ENCODE results near the gene EXT2. TPM values are rescaled to one million over a fixed set of nuclear protein-coding genes. Genes with fewer than 3 reads are reported as not detected.

EXT2 gene
- total RNA-seq, 1 donor from 2014 or later = 75.0 TPM

DNA sequence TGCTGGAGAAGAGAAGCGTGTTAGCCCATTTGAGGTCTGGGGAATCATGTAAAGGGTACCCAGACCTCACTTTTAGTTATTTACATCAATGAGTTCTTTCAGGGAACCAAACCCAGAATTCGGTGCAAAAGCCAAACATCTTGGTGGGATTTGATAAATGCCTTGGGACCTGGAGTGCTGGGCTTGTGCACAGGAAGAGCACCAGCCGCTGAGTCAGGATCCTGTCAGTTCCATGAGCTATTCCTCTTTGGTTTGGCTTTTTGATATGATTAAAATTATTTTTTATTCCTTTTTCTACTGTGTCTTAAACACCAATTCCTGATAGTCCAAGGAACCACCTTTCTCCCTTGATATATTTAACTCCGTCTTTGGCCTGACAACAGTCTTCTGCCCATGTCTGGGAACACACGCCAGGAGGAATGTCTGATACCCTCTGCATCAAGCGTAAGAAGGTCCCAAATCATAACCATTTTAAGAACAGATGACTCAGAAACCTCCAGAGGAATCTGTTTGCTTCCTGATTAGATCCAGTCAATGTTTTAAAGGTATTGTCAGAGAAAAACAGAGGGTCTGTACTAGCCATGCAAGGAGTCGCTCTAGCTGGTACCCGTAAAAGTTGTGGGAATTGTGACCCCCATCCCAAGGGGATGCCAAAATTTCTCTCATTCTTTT is 149.3 kb downstream of the EXT2 start:
- no peak overlapping the region for H3K4me3 Mint-ChIP-seq
- H3K27me3 Mint-ChIP-seq (ENCODE audit: low read depth) = no peaks in the 10 kb centered on the region
- no peak for DNase-seq (ENCODE audit: low spot score in 2 of 2, unreplicated experiment in 2 of 2)
- H3K36me3 Mint-ChIP-seq = peaks cover 26% of the 10 kb centered on the region
- H3K4me1 Mint-ChIP-seq = peaks cover 55% of the 10 kb centered on the region
- H3K27ac Mint-ChIP-seq = peak overlapping the region; percentile 93
- no peaks in the 10 kb centered on the region for H3K9me3 Mint-ChIP-seq
- no peak for TF ChIP-seq CTCF (IDR thresholded peaks at IDR 0.05; ENCODE audit: unreplicated experiment)

- H3K9me3 Mint-ChIP-seq = peaks cover 9% of the 10 kb centered on the region
- no peak for DNase-seq (ENCODE audit: low spot score in 2 of 2, unreplicated experiment in 2 of 2)
- peaks cover 55% of the 10 kb centered on the region for H3K4me1 Mint-ChIP-seq
- H3K4me3 Mint-ChIP-seq = no peak overlapping the region
- peak overlapping the region; percentile 82 for H3K27ac Mint-ChIP-seq
- H3K36me3 Mint-ChIP-seq = peaks cover 36% of the 10 kb centered on the region
- H3K27me3 Mint-ChIP-seq (ENCODE audit: low read depth) = no peaks in the 10 kb centered on the region
- TF ChIP-seq CTCF (IDR thresholded peaks at IDR 0.05; ENCODE audit: unreplicated experiment) = no peak
Measured at GRCh38 chr11:44246726-44247125, 151.2 kb downstream of the EXT2 start.

DNA sequence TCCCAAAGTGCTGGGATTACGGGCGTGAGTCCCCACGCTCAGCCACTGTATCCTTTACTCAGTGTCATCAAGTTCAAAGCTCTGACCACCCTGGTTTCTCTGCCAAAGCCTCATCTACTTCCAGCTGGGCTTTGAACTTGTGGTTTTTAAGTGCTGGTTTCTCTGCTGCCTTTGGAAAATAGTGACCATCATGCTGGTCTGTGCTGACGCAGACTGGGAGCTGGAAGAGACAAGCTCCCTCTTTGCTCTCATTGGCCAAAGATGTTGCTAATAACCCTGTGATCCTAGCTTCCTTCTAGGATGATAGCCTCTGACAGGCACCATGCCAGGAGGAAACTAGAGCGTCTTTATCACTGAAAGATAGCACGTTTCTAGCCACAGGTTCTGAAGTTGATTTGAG is 152.0 kb downstream of the EXT2 start:
- Mint-ChIP-seq H3K4me3 (no peak overlapping the region), H3K4me1 (peaks cover 47% of the 10 kb centered on the region), H3K27ac (no peak overlapping the region), H3K9me3 (peaks cover 17% of the 10 kb centered on the region), H3K27me3 (ENCODE audit: low read depth) (no peaks in the 10 kb centered on the region), H3K36me3 (peaks cover 44% of the 10 kb centered on the region)
- TF ChIP-seq CTCF (IDR thresholded peaks at IDR 0.05; ENCODE audit: unreplicated experiment) = no peak
- no peak for DNase-seq (ENCODE audit: low spot score in 2 of 2, unreplicated experiment in 2 of 2)

DNA sequence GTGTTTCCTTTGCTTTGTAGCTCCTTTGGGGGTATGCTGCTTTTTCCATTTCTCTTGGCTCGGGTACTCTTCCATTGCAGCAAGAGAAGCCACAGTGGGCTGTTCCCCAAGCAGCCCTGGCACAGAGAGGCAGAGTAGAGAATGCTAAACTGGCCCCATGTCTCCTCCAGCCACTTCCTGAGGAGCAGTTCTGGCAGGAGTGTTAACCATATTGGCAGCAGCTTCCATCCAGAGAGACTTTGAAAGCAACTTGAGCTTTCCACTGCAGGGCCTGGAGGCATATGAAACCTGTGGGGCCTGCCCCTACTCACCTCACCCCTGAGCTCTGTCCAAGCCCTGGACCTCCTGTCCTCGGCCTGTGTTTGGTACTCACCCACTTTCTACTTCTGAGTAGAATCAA is 152.6 kb downstream of the EXT2 start:
- H3K27me3 Mint-ChIP-seq (ENCODE audit: low read depth) = no peaks in the 10 kb centered on the region
- DNase-seq (ENCODE audit: low spot score in 2 of 2, unreplicated experiment in 2 of 2) = no peak
- peaks cover 41% of the 10 kb centered on the region for H3K4me1 Mint-ChIP-seq
- H3K4me3 Mint-ChIP-seq = no peak overlapping the region
- TF ChIP-seq CTCF (IDR thresholded peaks at IDR 0.05; ENCODE audit: unreplicated experiment) = no peak
- no peak overlapping the region for H3K27ac Mint-ChIP-seq
- peaks cover 50% of the 10 kb centered on the region for H3K36me3 Mint-ChIP-seq
- H3K9me3 Mint-ChIP-seq = peaks cover 23% of the 10 kb centered on the region

DNA sequence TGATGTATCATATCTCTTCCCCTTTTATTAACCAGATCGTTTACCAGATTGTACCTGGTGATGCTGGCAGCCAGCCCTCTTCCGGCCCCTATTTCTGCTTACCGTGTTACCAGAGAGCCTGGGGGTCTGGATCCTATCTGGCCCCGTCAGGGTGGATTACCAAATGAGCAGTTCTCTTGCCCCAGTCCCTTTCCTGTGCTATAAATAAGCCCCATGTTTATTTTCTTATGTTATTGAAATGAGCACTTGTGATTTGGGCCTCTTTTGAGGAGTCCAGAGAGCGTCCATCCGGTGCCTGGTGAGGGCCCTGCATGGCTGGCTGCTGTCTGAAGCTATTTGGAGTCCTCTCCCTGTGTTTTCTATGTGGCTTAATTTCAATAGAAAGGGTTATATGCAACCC is 154.9 kb downstream of the EXT2 start:
- Mint-ChIP-seq H3K36me3 (peaks cover 55% of the 10 kb centered on the region), H3K27me3 (ENCODE audit: low read depth) (no peaks in the 10 kb centered on the region), H3K4me3 (no peak overlapping the region), H3K4me1 (peaks cover 21% of the 10 kb centered on the region), H3K27ac (no peak overlapping the region), H3K9me3 (peaks cover 34% of the 10 kb centered on the region)
- TF ChIP-seq CTCF (IDR thresholded peaks at IDR 0.05; ENCODE audit: unreplicated experiment) = no peak
- DNase-seq (ENCODE audit: low spot score in 2 of 2, unreplicated experiment in 2 of 2) = no peak
